Esophagus squamous epithelium (tissue), 5 donors: ENCODE data around the gene MRPS26. TPM values are rescaled to one million over a fixed set of nuclear protein-coding genes. Genes with fewer than 3 reads are reported as not detected.
A peak's percentile ranks its signal among the peaks of the same experiment; 100 is the strongest.

ENCODE experiments used
- DNase-seq: peaks from one replicate; lab custom pipeline; 2025; lab: John Stamatoyannopoulos, UW
- H3K27ac ChIP-seq, 4 donors: fragments of 200-600 bp; sonication (generic); one replicate each; pipeline ENCODE4 v1.5.1; 2016 to 2019; ENCODE audit warnings: mild to moderate bottlenecking in 1 of 4
- H3K27me3 ChIP-seq, 4 donors: fragments of 200-600 bp; sonication (generic); 1 replicate in 3 of 4; 2 replicates in 1 of 4; pipeline versions ENCODE4 v1.5.1 to v1.6.0; 2017 to 2021; ENCODE audit warnings: antibody characterized with exemption in 1 of 4
- H3K36me3 ChIP-seq, 3 donors: fragments of 200-600 bp; sonication (generic); one replicate each; pipeline ENCODE4 v1.5.1; 2016 to 2019
- H3K4me1 ChIP-seq, 3 donors: fragments of 200-600 bp; sonication (generic); one replicate each; pipeline ENCODE4 v1.5.1; 2017 to 2019
- H3K4me3 ChIP-seq, 4 donors: fragments of 200-600 bp; sonication (generic); 1 replicate in 3 of 4; 2 replicates in 1 of 4; pipeline ENCODE4 v1.5.1; 2016 to 2019; ENCODE audit warnings: mild to moderate bottlenecking in 2 of 4, moderate library complexity in 1 of 4
- H3K9me3 ChIP-seq, 3 donors: fragments of 200-600 bp; sonication (generic); one replicate each; pipeline ENCODE4 v1.5.1; 2016 to 2019
- CTCF ChIP-seq, 6 experiments: fragments of 450-650 bp in 4 of 6; fragments of 200-600 bp in 2 of 6; sonication (generic) in 2 of 6; IDR thresholded peaks; one replicate each; pipeline ENCODE4 v1.5.1; 2016 to 2019; ENCODE audit warnings: antibody characterized with exemption in 6 of 6, mild to moderate bottlenecking in 4 of 6, moderate library complexity in 4 of 6
- POLR2A ChIP-seq, 4 donors: fragments of 450-650 bp; IDR thresholded peaks; one replicate each; pipeline ENCODE4 v1.6.1; 2017; ENCODE audit warnings: antibody characterized with exemption in 4 of 4, mild to moderate bottlenecking in 4 of 4, moderate library complexity in 3 of 4
- WGBS, 2 donors: methylation state at CpG; one replicate each; pipeline ENCODE4 v1.1.5; 2018; 5-methylcytosine and 5-hydroxymethylcytosine counted together
- intact Hi-C: fragments of 100-400 bp; cut with DNase I; formaldehyde crosslinking; loops from one replicate; pipeline ENCODE4 v1.15.0; 2022
- total RNA-seq, 4 donors: library from RNA; depleted of rRNA; stranded (reverse); fragments of >200 nt; gene quantifications; one replicate each; pipeline ENCODE4 v1.1.0, GENCODE V29; 2016
- donor health status: DM: yes; HTN: yes; CAD: no.

Gene MRPS26
- total RNA-seq, 4 donors from 2014 or later, result 39.5 to 60.7 (median 50.9) TPM

GRCh38 chr20:3068986-3069900, 23.4 kb downstream of the MRPS26 start:
- H3K4me3 ChIP-seq, result no peak overlapping the region
- peaks cover 0 to 26% (median 0%) of the 10 kb centered on the region in 4 donors for H3K27me3 ChIP-seq
- intact Hi-C loops, result no loop called here
- H3K36me3 ChIP-seq, result no peaks in the 10 kb centered on the region
- DNase-seq, result no peak
- H3K27ac ChIP-seq, result no peak overlapping the region
- TF ChIP-seq CTCF (IDR thresholded peaks at IDR 0.05) (no peak), POLR2A (IDR thresholded peaks at IDR 0.05) (no peak)
- no peaks in the 10 kb centered on the region for H3K9me3 ChIP-seq
- peaks cover 12 to 17% (median 15%) of the 10 kb centered on the region in 3 donors for H3K4me1 ChIP-seq
- WGBS, 2 donors, result 70 to 79% methylated on average over 4 to 5 of the region's 8 CpGs

DNA sequence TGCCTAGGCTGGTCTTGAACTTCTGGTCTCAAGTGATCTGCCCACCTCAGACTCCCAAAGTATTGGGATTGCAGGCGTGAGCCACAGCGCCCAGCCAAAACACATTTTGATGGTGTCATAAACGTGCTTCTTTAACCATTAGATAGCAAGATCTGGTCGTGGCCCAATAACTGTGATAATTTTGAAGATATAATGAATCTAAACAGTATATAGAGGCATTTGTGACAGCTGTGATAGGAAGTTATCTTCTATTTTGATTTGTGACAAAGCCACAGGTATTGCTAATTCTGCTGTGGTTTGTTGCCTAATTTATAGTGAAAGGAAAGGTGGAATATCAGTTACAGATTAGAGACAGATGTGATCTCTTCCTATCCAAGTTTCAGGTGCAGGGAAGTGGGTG, 24.9 kb downstream of the MRPS26 start:
- no peak overlapping the region for H3K4me3 ChIP-seq
- H3K27me3 ChIP-seq, result peaks cover 0 to 28% (median 0%) of the 10 kb centered on the region in 4 donors
- no peaks in the 10 kb centered on the region for H3K9me3 ChIP-seq
- peaks cover 12 to 17% (median 15%) of the 10 kb centered on the region in 3 donors for H3K4me1 ChIP-seq
- WGBS, 2 donors, result 80 to 96% methylated on average over 3 to 4 of the region's 4 CpGs
- H3K27ac ChIP-seq, result no peak overlapping the region
- DNase-seq, result no peak
- H3K36me3 ChIP-seq, result no peaks in the 10 kb centered on the region
- TF ChIP-seq CTCF (IDR thresholded peaks at IDR 0.05), result no peak
- no peak for TF ChIP-seq POLR2A (IDR thresholded peaks at IDR 0.05)
- intact Hi-C loops, result no loop called here

GRCh38 chr20:3071266-3071609, 25.4 kb downstream of the MRPS26 start:
- WGBS, 2 donors, result 52 to 100% methylated on average over 2 to 3 of the region's 16 CpGs
- H3K4me3 ChIP-seq, result peak overlapping the region; percentile 37 to 68 (median 48)
- H3K9me3 ChIP-seq, result no peaks in the 10 kb centered on the region
- no peaks in the 10 kb centered on the region for H3K36me3 ChIP-seq
- H3K27me3 ChIP-seq, result peaks cover 0 to 33% (median 0%) of the 10 kb centered on the region in 4 donors
- H3K27ac ChIP-seq, result no peak overlapping the region
- intact Hi-C loops, result no loop called here
- no peak for DNase-seq
- no peak for TF ChIP-seq CTCF (IDR thresholded peaks at IDR 0.05)
- TF ChIP-seq POLR2A (IDR thresholded peaks at IDR 0.05), result no peak
- peaks cover 12 to 17% (median 15%) of the 10 kb centered on the region in 3 donors for H3K4me1 ChIP-seq

DNA sequence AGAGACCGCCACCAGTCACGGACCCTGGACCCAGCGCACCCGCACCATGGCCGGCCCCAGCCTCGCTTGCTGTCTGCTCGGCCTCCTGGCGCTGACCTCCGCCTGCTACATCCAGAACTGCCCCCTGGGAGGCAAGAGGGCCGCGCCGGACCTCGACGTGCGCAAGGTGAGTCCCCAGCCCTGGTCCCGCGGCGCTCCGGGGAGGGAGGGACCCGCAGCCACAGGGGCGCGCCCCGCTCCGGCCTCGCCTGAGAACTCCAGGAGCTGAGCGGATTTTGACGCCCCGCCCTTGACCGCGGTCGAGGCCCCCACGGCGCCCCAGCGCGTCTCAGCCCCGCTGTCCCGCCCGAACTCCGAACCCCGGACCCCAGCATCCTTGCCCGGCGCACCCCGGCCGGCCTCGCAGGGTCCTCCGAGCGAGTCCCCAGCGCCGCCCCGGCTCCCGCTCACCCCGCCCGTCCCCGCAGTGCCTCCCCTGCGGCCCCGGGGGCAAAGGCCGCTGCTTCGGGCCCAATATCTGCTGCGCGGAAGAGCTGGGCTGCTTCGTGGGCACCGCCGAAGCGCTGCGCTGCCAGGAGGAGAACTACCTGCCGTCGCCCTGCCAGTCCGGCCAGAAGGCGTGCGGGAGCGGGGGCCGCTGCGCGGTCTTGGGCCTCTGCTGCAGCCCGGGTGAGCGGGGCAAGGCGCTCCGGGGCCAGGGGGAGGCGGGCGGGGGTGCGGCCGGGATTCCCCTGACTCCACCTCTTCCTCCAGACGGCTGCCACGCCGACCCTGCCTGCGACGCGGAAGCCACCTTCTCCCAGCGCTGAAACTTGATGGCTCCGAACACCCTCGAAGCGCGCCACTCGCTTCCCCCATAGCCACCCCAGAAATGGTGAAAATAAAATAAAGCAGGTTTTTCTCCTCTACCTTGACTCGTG, 26.0 kb downstream of the MRPS26 start, which contains the start of gene OXT:
OXT (plus strand) TSS at position 11 of the 920 bp plus-strand sequence; CDS start at position 47, 36 bp downstream.
- Histone ChIP-seq H3K27me3 (peaks cover 0 to 39% (median 0%) of the 10 kb centered on the region in 4 donors), H3K36me3 (no peaks in the 10 kb centered on the region), H3K4me3 (peak within 1 kb of the TSS; percentile 37 to 68 (median 48)), H3K4me1 (peaks cover 12 to 17% (median 15%) of the 10 kb centered on the region in 3 donors), H3K9me3 (no peaks in the 10 kb centered on the region), H3K27ac (peak within 1 kb of the TSS in 2 of 4 donors; percentile 9 to 42)
- TF ChIP-seq POLR2A (IDR thresholded peaks at IDR 0.05), result no peak
- TF ChIP-seq CTCF (IDR thresholded peaks at IDR 0.05), result no peak
- intact Hi-C loops, result no loop called here
- DNase-seq, result no peak
- WGBS, 2 donors, result 5 to 53% methylated on average over 8 of the region's 95 CpGs
